Calu3 (cell line): ENCODE data around the gene SPATA45. TPM values are rescaled to one million over a fixed set of nuclear protein-coding genes. Genes with fewer than 3 reads are reported as not detected.
A peak's percentile ranks its signal among the peaks of the same experiment; 100 is the strongest.

Experiments
- BruUV-seq: library from RNA; stranded (reverse); fragments of 400-500 nt; replicated peaks from 2 replicates; lab custom pipeline; 2021; lab: Mats Ljungman, UMichigan
- CTCF ChIA-PET: fragments of 300-600 bp; sonication (Branson Sonifier 250); formaldehyde crosslinking; loops from one replicate; lab custom pipeline; 2022; ENCODE audit warnings: antibody characterized with exemption; lab: Charles Lee
- DNase-seq: peaks from one replicate; pipeline ENCODE4 v3.0.0; 2022
- H3K27ac Mint-ChIP-seq: one replicate; pipeline ENCODE4 v1.8.0; 2022; ENCODE audit warnings: mixed read lengths; ENCODE audit not compliant: unreplicated experiment
- H3K27me3 Mint-ChIP-seq: one replicate; pipeline ENCODE4 v1.8.0; 2022; ENCODE audit warnings: mixed read lengths; ENCODE audit not compliant: unreplicated experiment
- H3K36me3 Mint-ChIP-seq: one replicate; pipeline ENCODE4 v1.8.0; 2022; ENCODE audit warnings: mild to moderate bottlenecking, moderate library complexity, mixed read lengths; ENCODE audit not compliant: insufficient read depth, unreplicated experiment
- H3K4me1 Mint-ChIP-seq: one replicate; pipeline ENCODE4 v1.8.0; 2022; ENCODE audit warnings: mild to moderate bottlenecking, low read depth, mixed read lengths; ENCODE audit not compliant: unreplicated experiment
- H3K4me3 Mint-ChIP-seq: one replicate; pipeline ENCODE4 v1.8.0; 2022; ENCODE audit warnings: mild to moderate bottlenecking, low read depth, moderate library complexity, mixed read lengths; ENCODE audit not compliant: unreplicated experiment
- H3K9me3 Mint-ChIP-seq: one replicate; pipeline ENCODE4 v1.8.0; 2022; ENCODE audit warnings: low read depth, mixed read lengths; ENCODE audit not compliant: unreplicated experiment
- intact Hi-C: fragments of 100-400 bp; cut with micrococcal nuclease; formaldehyde crosslinking; loops from one replicate; pipeline ENCODE4 v1.10.0; 2022; ENCODE audit not compliant: unreplicated experiment
- total RNA-seq: library from RNA; stranded (reverse); gene quantifications from 2 replicates; pipeline ENCODE4 v1.2.3, GENCODE V29; 2022
- TF ChIP-seq, protein P1 (sequence below): fragments of 200-600 bp; IDR thresholded peaks from one replicate; pipeline ENCODE4 v1.8.0; 2022; ENCODE audit warnings: antibody characterized with exemption; ENCODE audit not compliant: unreplicated experiment

Gene SPATA45
- total RNA-seq, 1 experiment from 2014 or later, result 0.80 TPM

DNA sequence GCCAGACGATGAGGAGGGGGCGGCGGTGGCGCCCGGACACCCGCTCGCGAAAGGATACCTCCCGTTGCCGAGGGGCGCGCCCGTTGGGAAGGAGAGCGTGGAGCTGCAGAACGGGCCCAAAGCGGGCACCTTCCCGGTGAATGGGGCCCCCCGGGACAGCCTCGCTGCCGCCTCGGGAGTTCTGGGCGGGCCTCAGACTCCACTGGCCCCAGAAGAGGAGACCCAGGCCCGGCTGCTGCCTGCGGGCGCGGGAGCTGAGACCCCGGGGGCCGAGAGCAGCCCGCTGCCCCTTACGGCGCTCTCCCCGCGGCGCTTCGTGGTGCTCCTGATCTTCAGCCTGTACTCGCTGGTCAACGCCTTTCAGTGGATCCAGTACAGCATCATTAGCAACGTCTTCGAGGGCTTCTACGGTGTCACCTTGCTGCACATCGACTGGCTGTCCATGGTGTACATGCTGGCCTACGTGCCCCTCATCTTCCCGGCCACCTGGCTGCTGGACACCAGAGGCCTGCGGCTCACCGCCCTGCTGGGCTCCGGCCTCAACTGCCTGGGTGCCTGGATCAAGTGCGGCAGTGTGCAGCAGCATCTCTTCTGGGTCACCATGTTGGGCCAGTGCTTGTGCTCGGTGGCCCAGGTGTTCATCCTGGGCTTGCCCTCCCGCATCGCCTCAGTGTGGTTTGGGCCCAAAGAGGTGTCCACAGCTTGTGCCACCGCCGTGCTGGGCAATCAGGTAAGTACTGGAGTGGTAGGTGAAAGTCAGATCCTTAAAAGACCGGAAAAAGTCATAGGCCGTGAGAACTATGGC lies 11.2 kb upstream of the SPATA45 start:
- Mint-ChIP-seq H3K36me3 (peaks cover 35% of the 10 kb centered on the region), H3K4me3 (no peak overlapping the region), H3K27me3 (no peaks in the 10 kb centered on the region), H3K4me1 (peaks cover 20% of the 10 kb centered on the region), H3K9me3 (no peaks in the 10 kb centered on the region), H3K27ac (peak overlapping the region; percentile 82)
- CTCF ChIA-PET, result interaction anchor here (0.6 to 1.9 kb wide), 15 partner anchors 16 to 1103 kb away, joined by 3 to 19 read pairs (median 3); partner anchors contain the start of genes NSL1 and TATDN3
- intact Hi-C loops, result loop anchor here (2.0 kb wide), 2 partner anchors 24 to 44 kb away; no protein-coding TSS in a partner anchor
- TF ChIP-seq, protein P1, sequence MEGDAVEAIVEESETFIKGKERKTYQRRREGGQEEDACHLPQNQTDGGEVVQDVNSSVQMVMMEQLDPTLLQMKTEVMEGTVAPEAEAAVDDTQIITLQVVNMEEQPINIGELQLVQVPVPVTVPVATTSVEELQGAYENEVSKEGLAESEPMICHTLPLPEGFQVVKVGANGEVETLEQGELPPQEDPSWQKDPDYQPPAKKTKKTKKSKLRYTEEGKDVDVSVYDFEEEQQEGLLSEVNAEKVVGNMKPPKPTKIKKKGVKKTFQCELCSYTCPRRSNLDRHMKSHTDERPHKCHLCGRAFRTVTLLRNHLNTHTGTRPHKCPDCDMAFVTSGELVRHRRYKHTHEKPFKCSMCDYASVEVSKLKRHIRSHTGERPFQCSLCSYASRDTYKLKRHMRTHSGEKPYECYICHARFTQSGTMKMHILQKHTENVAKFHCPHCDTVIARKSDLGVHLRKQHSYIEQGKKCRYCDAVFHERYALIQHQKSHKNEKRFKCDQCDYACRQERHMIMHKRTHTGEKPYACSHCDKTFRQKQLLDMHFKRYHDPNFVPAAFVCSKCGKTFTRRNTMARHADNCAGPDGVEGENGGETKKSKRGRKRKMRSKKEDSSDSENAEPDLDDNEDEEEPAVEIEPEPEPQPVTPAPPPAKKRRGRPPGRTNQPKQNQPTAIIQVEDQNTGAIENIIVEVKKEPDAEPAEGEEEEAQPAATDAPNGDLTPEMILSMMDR, result no peak
- DNase-seq, result peak; percentile 35
- BruUV-seq, result no TSS peak

DNA sequence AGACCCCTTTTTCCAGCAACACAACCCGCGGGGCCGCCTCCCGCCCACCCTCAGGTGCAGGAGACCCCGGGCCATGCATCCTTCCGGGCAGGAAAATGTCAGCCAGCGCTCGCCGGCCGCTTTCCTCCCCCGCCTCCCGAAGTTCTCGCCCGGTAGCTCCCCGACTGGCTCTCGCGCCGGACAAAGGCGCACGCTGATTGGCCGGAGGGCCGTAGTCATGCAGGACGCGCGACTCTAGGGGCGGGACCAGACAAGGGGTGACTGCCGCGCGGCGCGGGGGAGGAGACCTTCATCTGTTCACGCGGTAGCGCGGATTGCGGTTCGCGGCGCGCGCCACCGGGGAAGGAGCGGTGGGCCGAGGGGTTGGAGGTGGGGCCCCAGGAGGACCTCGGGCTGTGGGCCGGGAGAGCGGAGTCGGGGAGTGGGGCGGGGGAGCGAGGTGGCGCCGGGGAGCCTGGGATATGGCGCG lies 10.6 kb upstream of the SPATA45 start, which contains the start of gene FLVCR1:
TSS of gene FLVCR1 (plus strand) at position 284 of the 469 bp plus-strand sequence. CDS start at position 462, 178 bp downstream.
- Mint-ChIP-seq H3K4me1 (peaks cover 25% of the 10 kb centered on the region), H3K27ac (peak within 1 kb of the TSS; percentile 82), H3K36me3 (peaks cover 37% of the 10 kb centered on the region), H3K4me3 (no peak within 1 kb of the TSS), H3K27me3 (no peaks in the 10 kb centered on the region), H3K9me3 (no peaks in the 10 kb centered on the region)
- TF ChIP-seq, protein P1, result no peak
- intact Hi-C loops, result loop anchor here (2.0 kb wide), 3 partner anchors 23 to 65 kb away; no protein-coding TSS in a partner anchor
- peak; percentile 99 for DNase-seq
- BruUV-seq, result no TSS peak
- CTCF ChIA-PET, result interaction anchor here (0.6 to 1.9 kb wide), 19 partner anchors 17 to 1104 kb away, joined by 3 to 19 read pairs (median 3); partner anchors contain the start of genes ATF3, NSL1 and TATDN3

DNA sequence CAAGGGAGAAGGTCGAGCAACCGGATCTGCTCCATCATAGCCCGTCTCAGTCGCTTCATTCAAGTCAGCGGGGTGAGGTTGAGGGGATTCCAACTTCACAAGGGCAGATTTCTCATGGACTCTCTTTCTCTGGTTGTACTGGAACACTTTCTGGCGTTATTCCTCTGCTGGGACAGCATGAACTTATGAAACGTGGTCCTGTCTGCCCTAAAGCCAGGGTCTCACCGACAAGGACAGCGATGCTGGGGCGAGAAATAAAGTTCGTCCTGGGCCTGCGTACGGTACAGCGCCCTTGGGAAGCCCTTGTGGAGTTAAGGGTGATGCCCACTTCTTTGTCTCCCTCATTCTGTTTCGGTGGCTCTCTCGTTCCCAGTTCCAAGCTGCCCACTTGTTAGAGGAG lies 9.3 kb upstream of the SPATA45 start:
- intact Hi-C loops, result loop anchor here (2.0 kb wide), 1 partner anchor 64 kb away; no protein-coding TSS in a partner anchor
- Mint-ChIP-seq H3K36me3 (peaks cover 42% of the 10 kb centered on the region), H3K9me3 (peaks cover 2% of the 10 kb centered on the region), H3K27me3 (no peaks in the 10 kb centered on the region), H3K4me3 (no peak overlapping the region), H3K27ac (no peak overlapping the region), H3K4me1 (peaks cover 25% of the 10 kb centered on the region)
- TSS peak; percentile 59 for BruUV-seq
- TF ChIP-seq, protein P1, result no peak
- CTCF ChIA-PET, result interaction anchor here (0.7 to 1.9 kb wide), 3 partner anchors 23 to 826 kb away, joined by 4 to 19 read pairs (median 12); no protein-coding TSS in a partner anchor
- no peak for DNase-seq

DNA sequence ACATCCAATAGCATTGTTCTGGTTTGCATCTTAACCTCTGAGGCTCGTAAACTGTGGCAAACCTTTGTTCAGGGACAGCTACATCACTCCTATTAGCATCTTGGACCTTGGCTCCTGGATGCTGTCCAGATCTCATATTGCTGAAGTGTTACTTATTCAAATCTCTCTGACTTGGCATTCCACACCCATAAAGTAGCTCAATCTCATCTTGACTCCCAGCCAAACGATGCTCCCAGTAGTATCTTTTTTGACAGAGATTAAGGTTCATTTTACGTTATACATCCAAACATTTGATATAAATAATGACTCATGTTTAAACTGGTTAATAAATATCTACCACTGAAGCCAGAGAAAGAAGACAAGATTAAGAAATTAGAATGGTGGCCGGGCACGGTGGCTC lies 6.2 kb upstream of the SPATA45 start:
- Mint-ChIP-seq H3K4me3 (no peak overlapping the region), H3K27ac (no peak overlapping the region), H3K9me3 (peaks cover 2% of the 10 kb centered on the region), H3K36me3 (peaks cover 34% of the 10 kb centered on the region), H3K27me3 (no peaks in the 10 kb centered on the region), H3K4me1 (peaks cover 25% of the 10 kb centered on the region)
- DNase-seq, result no peak
- TF ChIP-seq, protein P1, result no peak
- intact Hi-C loops, result no loop called here
- CTCF ChIA-PET, result interaction anchor here (0.6 kb wide), 1 partner anchor 233 kb away, joined by 3 read pairs; no protein-coding TSS in a partner anchor
- no TSS peak for BruUV-seq
